Transverse colon (tissue), 4 donors: ENCODE measurements around the gene C2orf42.

ENCODE experiments used
- EP300 ChIP-seq: sonication (generic); formaldehyde crosslinking; IDR thresholded peaks from one replicate; pipeline ENCODE4 v1.6.1; 2017; ENCODE audit warnings: antibody characterized with exemption, low read depth
- POLR2A ChIP-seq: fragments of 450-650 bp; IDR thresholded peaks from one replicate; pipeline ENCODE4 v1.6.1; 2016; ENCODE audit warnings: antibody characterized with exemption, mild to moderate bottlenecking, moderate library complexity
- POLR2AphosphoS5 ChIP-seq, 3 donors: sonication (generic); formaldehyde crosslinking; IDR thresholded peaks; one replicate each; pipeline ENCODE4 v1.6.1; 2016; ENCODE audit warnings: antibody characterized with exemption in 3 of 3
- TF ChIP-seq, protein P1 (sequence below), 5 experiments: fragments of 200-600 bp in 3 of 5; fragments of 450-650 bp in 2 of 5; sonication (generic) in 3 of 5; IDR thresholded peaks; 1 replicate in 2 of 5; 2 replicates in 3 of 5; pipeline ENCODE4 v1.5.1; 2016 to 2017; ENCODE audit warnings: antibody characterized with exemption in 5 of 5, inconsistent platforms in 3 of 5, mild to moderate bottlenecking in 2 of 5, moderate library complexity in 1 of 5

DNA sequence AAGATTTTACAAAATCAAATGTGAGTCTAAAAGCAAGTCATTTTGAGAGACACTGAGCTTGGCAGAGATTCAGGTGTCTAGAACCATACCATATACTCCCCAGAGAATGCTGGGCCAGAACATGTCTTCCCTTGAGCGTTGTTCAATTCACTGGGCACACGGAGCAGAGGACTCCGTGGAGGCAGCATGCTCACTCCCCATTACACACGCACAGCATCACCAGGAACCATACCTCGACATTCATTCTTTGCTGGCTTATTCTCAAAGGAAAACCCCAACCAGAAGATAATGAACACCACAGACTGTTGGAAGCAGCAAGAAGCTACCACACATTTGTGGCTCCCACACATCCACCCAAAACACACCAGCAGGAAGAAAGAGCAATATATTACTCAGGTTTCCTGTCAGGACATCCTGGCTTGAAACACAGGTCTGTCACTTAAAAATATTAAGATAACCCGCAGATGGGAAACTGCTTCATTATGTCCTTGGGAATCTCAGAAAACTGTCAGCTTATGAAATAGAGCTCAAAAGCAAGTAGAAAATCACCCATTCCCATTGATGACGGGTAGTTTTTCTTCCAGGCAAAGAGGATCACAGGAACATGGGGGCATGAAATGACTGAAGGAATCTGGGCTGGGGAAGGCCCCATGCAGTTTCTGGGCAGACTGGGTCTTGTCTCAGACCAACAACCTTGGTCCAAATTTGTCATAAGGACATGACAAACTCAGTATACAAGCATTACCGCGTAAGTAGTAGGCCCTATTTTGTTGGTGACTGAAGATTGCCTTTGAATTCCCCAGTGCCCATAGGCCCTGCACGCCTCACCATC, 57.1 kb downstream of the C2orf42 start:
- TF ChIP-seq, protein P1, sequence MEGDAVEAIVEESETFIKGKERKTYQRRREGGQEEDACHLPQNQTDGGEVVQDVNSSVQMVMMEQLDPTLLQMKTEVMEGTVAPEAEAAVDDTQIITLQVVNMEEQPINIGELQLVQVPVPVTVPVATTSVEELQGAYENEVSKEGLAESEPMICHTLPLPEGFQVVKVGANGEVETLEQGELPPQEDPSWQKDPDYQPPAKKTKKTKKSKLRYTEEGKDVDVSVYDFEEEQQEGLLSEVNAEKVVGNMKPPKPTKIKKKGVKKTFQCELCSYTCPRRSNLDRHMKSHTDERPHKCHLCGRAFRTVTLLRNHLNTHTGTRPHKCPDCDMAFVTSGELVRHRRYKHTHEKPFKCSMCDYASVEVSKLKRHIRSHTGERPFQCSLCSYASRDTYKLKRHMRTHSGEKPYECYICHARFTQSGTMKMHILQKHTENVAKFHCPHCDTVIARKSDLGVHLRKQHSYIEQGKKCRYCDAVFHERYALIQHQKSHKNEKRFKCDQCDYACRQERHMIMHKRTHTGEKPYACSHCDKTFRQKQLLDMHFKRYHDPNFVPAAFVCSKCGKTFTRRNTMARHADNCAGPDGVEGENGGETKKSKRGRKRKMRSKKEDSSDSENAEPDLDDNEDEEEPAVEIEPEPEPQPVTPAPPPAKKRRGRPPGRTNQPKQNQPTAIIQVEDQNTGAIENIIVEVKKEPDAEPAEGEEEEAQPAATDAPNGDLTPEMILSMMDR (IDR thresholded peaks at IDR 0.05), result no peak
- TF ChIP-seq POLR2A, result no peak
- no peak for TF ChIP-seq EP300
- TF ChIP-seq POLR2AphosphoS5 (IDR thresholded peaks at IDR 0.05), result no peak
